ENCODE data around the gene FALEC. TPM values are rescaled to one million over a fixed set of nuclear protein-coding genes. Genes with fewer than 3 reads are reported as not detected.

The FALEC gene
- total RNA-seq, 1 experiment from 2014 or later: 0.59 TPM

DNA sequence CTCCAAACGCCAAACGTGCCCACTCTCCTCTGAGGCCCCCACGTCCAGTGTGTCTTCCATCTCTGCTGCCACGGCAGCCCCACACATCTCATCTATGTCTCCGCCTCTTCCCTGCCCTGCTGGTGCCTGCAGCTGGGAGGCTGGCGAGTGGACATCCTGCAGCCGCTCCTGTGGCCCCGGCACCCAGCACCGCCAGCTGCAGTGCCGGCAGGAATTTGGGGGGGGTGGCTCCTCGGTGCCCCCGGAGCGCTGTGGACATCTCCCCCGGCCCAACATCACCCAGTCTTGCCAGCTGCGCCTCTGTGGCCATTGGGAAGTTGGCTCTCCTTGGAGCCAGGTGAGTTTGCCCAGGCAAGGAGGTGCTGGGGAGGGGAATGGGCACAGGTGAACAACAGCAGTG lies 42.3 kb downstream of the FALEC start:
- intact Hi-C loops (cut with micrococcal nuclease; ENCODE audit: unreplicated experiment): no loop called here
- Mint-ChIP-seq H3K27me3 (ENCODE audit: insufficient read depth, unreplicated experiment) (no peaks in the 10 kb centered on the region), H3K4me1 (ENCODE audit: low read depth, unreplicated experiment) (peaks cover 16% of the 10 kb centered on the region), H3K27ac (ENCODE audit: unreplicated experiment) (no peak overlapping the region), H3K36me3 (ENCODE audit: insufficient read depth, unreplicated experiment) (peaks cover 43% of the 10 kb centered on the region), H3K9me3 (ENCODE audit: unreplicated experiment) (no peaks in the 10 kb centered on the region), H3K4me3 (ENCODE audit: unreplicated experiment) (no peak overlapping the region)
- ChIA-PET POLR2A (interaction anchor here (0.5 kb wide), 1 partner anchor 858 kb away, joined by 3 read pairs; no protein-coding TSS in a partner anchor), CTCF (interaction anchor here (0.7 to 1.0 kb wide), 2 partner anchors 25 to 60 kb away, joined by 3 to 6 read pairs; no protein-coding TSS in a partner anchor)
- TF ChIP-seq, protein P1, sequence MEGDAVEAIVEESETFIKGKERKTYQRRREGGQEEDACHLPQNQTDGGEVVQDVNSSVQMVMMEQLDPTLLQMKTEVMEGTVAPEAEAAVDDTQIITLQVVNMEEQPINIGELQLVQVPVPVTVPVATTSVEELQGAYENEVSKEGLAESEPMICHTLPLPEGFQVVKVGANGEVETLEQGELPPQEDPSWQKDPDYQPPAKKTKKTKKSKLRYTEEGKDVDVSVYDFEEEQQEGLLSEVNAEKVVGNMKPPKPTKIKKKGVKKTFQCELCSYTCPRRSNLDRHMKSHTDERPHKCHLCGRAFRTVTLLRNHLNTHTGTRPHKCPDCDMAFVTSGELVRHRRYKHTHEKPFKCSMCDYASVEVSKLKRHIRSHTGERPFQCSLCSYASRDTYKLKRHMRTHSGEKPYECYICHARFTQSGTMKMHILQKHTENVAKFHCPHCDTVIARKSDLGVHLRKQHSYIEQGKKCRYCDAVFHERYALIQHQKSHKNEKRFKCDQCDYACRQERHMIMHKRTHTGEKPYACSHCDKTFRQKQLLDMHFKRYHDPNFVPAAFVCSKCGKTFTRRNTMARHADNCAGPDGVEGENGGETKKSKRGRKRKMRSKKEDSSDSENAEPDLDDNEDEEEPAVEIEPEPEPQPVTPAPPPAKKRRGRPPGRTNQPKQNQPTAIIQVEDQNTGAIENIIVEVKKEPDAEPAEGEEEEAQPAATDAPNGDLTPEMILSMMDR (IDR thresholded peaks at IDR 0.05; ENCODE audit: insufficient read depth in 1 of 2, low read depth in 1 of 2, low read length in 1 of 2, severe bottlenecking in 1 of 2, unreplicated experiment in 1 of 2): no peak
- no peaks in the 10 kb centered on the region; the same call in 1 of the 2 replicates for H3K36me3 ChIP-seq (ENCODE audit: control insufficient read depth, insufficient read depth, low read length)
- no peak for DNase-seq
- H3K9me3 ChIP-seq: no peaks in the 10 kb centered on the region
- peaks cover 25% of the 10 kb centered on the region for H3K4me1 ChIP-seq
- BruUV-seq (replicated peaks): no TSS peak
- H3K4me3 ChIP-seq (ENCODE audit: low read depth, low read length): no peak overlapping the region
- H3K27me3 ChIP-seq (replicated peaks; ENCODE audit: control insufficient read depth, insufficient read depth, low read length): no peaks in the 10 kb centered on the region

- Histone ChIP-seq H3K4me3 (ENCODE audit: low read depth, low read length) (no peak overlapping the region), H3K4me1 (peaks cover 25% of the 10 kb centered on the region), H3K27me3 (replicated peaks; ENCODE audit: control insufficient read depth, insufficient read depth, low read length) (no peaks in the 10 kb centered on the region), H3K36me3 (ENCODE audit: control insufficient read depth, insufficient read depth, low read length) (no peaks in the 10 kb centered on the region; the same call in 1 of the 2 replicates), H3K9me3 (no peaks in the 10 kb centered on the region)
- TF ChIP-seq, protein P1 (IDR thresholded peaks at IDR 0.05; ENCODE audit: insufficient read depth in 1 of 2, low read depth in 1 of 2, low read length in 1 of 2, severe bottlenecking in 1 of 2, unreplicated experiment in 1 of 2): no peak
- peaks cover 41% of the 10 kb centered on the region for H3K36me3 Mint-ChIP-seq (ENCODE audit: insufficient read depth, unreplicated experiment)
- no peak overlapping the region for H3K4me3 Mint-ChIP-seq (ENCODE audit: unreplicated experiment)
- CTCF ChIA-PET: interaction anchor here (1.0 kb wide), 1 partner anchor 26 kb away, joined by 3 read pairs; no protein-coding TSS in a partner anchor
- BruUV-seq (replicated peaks): no TSS peak
- no peaks in the 10 kb centered on the region for H3K9me3 Mint-ChIP-seq (ENCODE audit: unreplicated experiment)
- intact Hi-C loops (cut with micrococcal nuclease; ENCODE audit: unreplicated experiment): no loop called here
- POLR2A ChIA-PET: interaction anchor here (0.5 to 1.4 kb wide), 2 partner anchors 21 to 858 kb away, joined by 3 to 4 read pairs; partner anchors contain the start of gene MCL1
- no peak overlapping the region for H3K27ac Mint-ChIP-seq (ENCODE audit: unreplicated experiment)
- no peaks in the 10 kb centered on the region for H3K27me3 Mint-ChIP-seq (ENCODE audit: insufficient read depth, unreplicated experiment)
- peaks cover 16% of the 10 kb centered on the region for H3K4me1 Mint-ChIP-seq (ENCODE audit: low read depth, unreplicated experiment)
- no peak for DNase-seq
Measured at GRCh38 chr1:150558303-150558704, 42.8 kb downstream of the FALEC start.

GRCh38 chr1:150558761-150559655 lies 43.5 kb downstream of the FALEC start:
- Mint-ChIP-seq H3K27me3 (ENCODE audit: insufficient read depth, unreplicated experiment) (no peaks in the 10 kb centered on the region), H3K4me3 (ENCODE audit: unreplicated experiment) (no peak overlapping the region), H3K27ac (ENCODE audit: unreplicated experiment) (no peak overlapping the region), H3K9me3 (ENCODE audit: unreplicated experiment) (no peaks in the 10 kb centered on the region), H3K36me3 (ENCODE audit: insufficient read depth, unreplicated experiment) (peaks cover 41% of the 10 kb centered on the region), H3K4me1 (ENCODE audit: low read depth, unreplicated experiment) (peaks cover 23% of the 10 kb centered on the region)
- POLR2A ChIA-PET: interaction anchor here (1.4 kb wide), 1 partner anchor 21 kb away, joined by 4 read pairs; the partner anchor contains the start of gene MCL1
- TF ChIP-seq, protein P1 (IDR thresholded peaks at IDR 0.05; ENCODE audit: insufficient read depth in 1 of 2, low read depth in 1 of 2, low read length in 1 of 2, severe bottlenecking in 1 of 2, unreplicated experiment in 1 of 2): no peak
- no peak for DNase-seq
- no TSS peak for BruUV-seq (replicated peaks)
- H3K4me1 ChIP-seq: peaks cover 27% of the 10 kb centered on the region
- H3K36me3 ChIP-seq (ENCODE audit: control insufficient read depth, insufficient read depth, low read length): no peaks in the 10 kb centered on the region; the same call in 1 of the 2 replicates
- H3K27me3 ChIP-seq (replicated peaks; ENCODE audit: control insufficient read depth, insufficient read depth, low read length): no peaks in the 10 kb centered on the region
- intact Hi-C loops (cut with micrococcal nuclease; ENCODE audit: unreplicated experiment): no loop called here
- H3K4me3 ChIP-seq (ENCODE audit: low read depth, low read length): no peak overlapping the region
- CTCF ChIA-PET: interaction anchor here (0.5 to 6.2 kb wide), 15 partner anchors 8 to 256 kb away, joined by 3 to 51 read pairs (median 5); partner anchors contain the start of genes ENSA, FALEC, GOLPH3L and MCL1
- no peaks in the 10 kb centered on the region for H3K9me3 ChIP-seq

Measured in Caco-2 (cell line).